GM19463 (cell line): ENCODE data around the gene PAXIP1.

ENCODE experiments used
- ATAC-seq: cut with Tn5 transposase; IDR thresholded peaks from one replicate; pipeline ENCODE4 v1.9.1; 2021; ENCODE audit warnings: mild to moderate bottlenecking, moderate library complexity; ENCODE audit not compliant: unreplicated experiment

The PAXIP1 gene

DNA sequence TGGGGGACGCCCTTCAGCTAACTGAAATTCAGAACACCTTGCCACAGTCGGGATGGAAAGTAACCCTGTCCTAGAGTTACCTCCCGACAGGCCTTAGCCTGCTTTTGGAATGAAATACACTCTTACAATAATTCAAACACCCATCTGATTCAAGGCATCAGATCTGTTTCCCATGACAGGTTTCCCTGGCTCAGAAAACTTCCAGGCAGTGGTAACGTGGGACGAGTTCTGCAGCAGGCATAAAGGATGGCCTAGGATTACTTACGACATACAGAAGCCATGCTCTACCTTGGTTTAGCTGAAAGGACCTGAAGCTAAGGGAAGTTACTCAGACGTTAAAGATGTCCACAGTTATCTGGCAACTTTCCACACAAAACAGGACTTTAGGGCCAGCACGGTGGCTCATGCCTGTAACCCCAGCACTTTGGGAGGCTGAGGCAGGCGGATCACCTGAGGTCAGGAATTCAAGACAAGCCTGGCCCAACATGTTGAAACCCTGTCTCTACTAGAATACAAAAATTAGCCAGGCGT is 5.0 kb downstream of the PAXIP1 start:
- ATAC-seq: no peak

DNA sequence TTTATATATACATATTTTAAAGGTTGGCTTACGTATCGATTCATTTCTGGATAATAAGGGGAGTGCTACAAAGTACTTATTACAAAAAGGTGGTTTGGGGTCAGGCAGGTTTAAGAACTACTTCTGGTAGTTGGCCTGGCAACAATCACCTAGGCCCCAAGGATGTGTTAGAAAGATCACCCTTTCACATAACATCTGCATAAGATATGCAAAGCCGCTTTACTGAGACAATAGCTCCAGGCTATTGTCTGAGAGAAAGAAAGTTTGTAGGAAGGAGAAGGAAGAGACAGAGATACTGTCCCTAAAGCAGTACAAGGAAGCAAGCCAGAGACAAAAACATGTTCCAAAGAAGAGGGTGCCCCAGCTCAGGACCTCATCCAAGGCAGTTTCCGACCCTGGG is 6.2 kb downstream of the PAXIP1 start:
- ATAC-seq: no peak

DNA sequence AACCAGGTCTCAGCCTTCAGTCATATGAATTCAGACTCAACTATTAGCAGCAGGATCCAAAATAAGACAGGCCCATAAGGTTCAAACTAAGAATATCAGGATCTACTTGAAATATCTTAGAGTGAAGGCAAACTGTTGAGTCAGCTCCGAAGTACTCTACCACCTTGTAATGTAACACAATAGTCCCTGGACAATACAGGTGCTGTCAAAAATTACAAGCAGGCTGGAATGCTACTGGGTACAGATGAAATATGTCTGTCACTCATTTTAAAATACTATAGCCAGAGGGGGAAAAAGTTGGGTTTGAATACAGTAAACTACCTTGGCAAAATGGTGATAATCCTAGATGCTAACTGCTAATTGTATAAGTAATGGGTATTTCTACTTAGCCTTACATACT is 6.8 kb downstream of the PAXIP1 start:
- no peak for ATAC-seq

DNA sequence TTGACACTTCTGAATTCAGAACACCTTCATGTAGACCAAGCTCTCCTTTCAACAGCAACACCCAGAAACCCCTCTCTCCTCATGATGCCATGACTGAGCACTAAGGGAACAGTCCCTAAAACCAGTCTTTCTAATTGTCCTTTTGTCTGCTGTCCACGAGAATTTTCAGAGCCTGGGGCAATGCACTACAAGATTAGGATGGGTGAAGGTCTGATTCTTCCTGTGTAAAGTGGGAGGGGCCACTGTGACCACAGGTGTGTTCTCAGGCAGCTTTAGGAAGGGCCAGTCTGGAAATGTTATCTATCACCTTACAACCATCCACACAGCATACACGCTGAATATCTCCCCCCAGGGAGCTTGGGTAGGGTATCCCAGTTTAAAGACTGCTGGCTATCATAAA is 7.9 kb downstream of the PAXIP1 start:
- ATAC-seq: no peak

DNA sequence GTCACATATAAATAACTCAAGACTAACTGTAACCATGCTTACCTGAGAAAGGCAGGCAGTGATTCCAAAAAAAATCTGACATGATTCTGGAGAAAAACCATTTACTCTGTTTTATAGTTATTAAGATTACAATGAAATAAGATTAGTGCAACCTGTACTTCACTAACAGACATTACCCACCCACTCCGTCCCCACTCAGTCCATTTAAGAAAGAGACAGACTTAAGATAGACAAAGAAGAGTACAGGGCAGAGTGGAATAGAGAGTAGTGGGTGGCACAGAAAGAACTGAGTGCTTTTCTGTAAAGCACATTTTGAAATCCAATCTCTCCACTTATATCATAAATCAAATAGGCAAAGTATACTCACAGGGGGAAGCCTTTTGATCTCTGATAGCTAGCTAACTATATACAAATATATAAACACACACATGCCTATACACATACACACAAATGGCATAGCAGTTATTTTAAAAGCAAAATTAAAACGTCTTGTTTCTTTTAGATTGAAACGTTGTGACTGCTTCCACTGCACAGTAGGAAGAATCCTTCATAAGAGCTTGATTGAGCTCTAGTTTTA is 11.9 kb downstream of the PAXIP1 start:
- no peak for ATAC-seq

DNA sequence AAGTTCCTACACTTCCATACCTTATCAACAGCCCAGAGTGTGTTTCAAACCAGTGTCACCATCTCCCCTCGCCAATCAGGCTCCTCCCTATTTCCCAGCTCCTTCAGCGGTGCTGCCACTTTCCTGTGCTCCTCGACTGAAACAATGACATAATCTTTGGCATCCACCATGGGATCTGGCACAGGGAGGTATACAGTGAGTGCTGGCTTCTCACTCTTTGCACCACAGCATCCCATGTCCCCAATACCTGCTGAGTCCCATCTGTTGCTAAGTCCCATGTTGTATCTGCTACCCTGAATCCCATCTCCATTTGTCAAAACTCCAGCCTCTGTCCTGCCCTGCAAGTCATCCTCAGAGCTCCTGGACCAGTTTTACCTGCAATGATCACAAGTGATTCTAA is 15.4 kb downstream of the PAXIP1 start:
- ATAC-seq: no peak

DNA sequence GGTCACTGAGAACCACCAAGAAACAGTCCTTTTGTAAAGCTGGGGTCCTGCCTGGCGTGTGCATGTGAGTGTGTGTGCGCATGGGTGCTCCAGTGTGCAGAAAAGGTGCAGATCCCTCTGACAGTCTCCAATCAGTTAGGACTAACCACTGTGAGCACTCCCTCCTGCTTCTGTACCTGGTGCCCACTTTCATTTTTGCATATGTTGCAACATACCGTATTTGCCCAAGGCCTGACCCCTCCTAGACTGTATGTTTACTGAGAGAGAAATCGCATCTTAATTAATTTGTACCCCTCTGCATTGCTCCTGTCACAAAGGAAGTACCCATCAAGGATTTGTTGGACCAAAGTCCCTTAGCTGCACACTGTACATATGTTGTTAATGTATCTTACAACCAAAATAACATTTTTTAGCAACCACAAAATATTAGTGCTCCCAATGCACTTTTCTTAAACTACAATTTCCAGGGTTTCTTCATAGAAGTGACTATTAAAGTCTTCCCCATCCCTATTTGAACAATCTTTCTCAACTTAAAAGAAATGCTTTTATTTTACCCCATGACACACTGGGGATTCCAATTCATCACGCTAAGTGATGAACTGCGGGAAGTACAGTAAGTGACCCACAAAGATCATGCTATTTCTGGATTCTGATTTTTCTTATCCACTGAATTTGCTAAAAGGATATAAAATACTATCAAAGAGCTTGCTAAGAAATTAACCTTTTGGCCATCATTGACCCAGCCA is 16.6 kb downstream of the PAXIP1 start:
- ATAC-seq: no peak

DNA sequence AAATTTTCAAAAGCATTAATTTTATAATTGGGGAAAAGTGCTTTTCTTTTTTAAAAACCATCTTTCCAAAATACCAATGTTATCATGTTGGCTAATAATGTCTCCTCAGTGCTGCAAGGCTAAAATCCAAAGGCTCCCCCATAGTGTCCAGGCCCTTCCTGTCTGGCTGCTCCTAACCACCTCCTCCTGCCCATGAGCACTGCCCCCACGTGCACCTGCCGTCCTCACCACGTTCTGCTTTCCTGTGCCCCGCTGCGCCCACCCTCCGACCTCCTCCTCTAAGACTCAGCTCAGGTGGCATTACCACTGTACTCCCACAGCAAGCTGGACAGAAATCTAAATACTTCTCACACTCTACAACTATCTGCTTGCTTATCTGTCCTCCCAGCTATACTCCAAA is 17.7 kb downstream of the PAXIP1 start:
- ATAC-seq: no peak

DNA sequence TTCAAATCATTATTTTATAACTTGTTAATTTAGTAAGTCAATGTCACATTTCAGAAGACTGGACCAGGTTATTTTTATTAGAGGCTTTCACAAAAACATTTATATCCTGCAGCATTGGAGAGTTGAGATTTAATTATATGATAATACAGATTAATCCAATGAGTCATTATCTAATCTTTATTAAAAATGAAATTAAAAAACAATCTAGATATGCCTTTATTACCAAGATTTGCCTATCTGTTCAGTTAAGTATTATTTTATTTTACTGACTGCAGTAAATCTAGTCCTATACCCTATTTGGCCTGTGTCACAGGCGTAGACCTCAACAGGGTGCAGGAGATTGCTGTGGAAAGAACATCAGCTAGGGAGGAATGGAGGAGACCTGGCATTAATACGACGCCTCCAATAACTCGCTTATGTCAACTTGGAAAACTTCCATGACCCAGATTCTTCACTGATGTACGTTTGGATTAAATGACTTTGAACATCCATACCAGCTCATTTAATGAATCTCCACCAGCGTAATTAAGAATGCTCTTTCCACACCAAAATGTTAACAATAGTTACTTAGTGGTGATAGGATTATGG is 18.2 kb downstream of the PAXIP1 start:
- no peak for ATAC-seq

DNA sequence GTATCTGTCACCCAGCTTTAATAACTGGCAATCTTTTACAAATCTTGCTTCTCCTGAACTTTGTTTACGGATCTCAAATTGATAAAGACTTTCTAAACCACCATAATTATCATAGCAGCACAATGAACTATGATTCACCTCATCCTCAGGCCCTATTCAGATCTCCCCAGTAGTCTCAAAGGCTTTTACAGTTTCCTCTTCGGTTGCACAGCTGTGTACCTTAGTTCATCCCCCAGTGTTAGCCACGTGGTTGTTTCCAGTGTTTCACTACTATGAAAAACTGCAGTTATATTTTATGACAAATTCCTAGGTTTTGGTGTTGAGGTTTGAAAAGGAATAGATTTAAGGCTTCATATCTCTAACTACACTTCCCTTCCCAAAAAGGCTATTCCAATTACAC is 24.9 kb downstream of the PAXIP1 start:
- no peak for ATAC-seq

DNA sequence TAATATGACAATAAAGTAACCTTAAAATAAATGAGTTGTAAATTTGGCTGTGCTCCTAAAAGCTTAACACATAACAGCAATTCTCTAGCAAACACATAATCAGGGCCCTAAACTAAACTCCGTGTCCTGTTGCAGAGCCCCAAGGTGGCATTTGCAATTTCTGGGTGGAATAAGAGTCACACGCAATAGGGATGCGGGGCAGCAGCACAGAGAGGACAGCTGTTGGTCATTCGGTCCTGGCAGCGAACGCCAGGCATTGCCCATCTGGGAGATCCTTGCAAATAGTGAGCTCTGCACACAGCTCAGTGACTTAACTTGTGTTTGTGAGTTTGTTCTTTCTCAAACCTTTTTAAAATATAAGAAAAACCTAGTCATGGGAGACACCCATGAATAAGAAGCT is 25.7 kb downstream of the PAXIP1 start:
- no peak for ATAC-seq

DNA sequence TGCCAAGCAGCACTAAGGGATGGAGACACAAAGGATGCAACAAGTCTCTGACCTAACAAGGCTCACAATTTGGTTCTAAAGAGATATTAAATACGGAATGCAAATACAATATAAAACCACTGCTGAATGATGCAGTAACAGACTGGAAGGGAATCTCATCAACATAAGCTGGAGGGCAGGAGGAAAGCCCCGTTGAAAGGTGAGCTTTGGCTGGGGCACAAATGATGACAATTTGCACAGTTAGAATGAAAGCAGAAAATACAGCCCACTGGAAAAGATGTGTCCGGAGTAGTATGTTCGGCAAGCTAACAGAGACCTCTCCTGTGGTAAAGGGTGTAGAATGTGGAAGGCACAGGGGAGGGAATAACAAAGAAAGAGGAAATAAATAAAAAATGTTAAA is 26.1 kb downstream of the PAXIP1 start:
- no peak for ATAC-seq

DNA sequence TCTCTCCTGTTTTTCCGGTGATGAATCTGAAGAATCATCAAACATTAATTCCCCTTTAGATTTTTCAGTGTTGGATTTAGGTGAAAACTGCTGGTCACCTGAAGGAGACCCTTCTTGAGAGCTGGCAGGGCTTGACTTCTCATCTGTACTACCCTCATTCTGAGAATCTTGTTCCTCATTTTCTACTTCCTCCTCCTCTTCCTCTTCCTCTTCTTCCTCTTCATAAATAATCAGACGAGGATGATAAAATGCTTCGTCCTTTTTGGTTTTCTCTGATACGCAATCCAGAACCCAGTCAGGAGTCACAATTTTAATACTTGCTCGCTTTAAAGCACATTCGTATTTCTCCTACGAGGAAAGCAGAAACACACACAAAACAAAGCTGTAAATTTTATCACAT is 26.9 kb downstream of the PAXIP1 start:
- ATAC-seq: no peak

DNA sequence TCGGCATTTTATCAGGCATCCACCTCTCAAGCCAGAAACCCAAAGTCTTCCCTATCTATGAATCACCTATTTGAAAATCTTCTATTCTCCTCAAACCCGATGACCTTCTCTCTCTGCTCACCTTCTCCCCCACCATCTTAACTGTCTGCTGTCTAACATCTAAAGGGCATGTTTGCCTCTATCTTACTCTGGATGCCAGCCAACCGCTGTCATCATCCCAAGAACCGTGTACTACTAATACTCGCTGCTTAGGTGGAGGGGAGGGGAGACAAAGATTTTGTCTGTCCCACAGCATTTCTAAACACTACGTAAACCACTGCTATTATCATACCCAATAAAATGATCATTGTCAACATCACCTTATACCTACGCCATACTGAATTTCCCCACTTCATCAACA is 29.5 kb downstream of the PAXIP1 start:
- no peak for ATAC-seq

DNA sequence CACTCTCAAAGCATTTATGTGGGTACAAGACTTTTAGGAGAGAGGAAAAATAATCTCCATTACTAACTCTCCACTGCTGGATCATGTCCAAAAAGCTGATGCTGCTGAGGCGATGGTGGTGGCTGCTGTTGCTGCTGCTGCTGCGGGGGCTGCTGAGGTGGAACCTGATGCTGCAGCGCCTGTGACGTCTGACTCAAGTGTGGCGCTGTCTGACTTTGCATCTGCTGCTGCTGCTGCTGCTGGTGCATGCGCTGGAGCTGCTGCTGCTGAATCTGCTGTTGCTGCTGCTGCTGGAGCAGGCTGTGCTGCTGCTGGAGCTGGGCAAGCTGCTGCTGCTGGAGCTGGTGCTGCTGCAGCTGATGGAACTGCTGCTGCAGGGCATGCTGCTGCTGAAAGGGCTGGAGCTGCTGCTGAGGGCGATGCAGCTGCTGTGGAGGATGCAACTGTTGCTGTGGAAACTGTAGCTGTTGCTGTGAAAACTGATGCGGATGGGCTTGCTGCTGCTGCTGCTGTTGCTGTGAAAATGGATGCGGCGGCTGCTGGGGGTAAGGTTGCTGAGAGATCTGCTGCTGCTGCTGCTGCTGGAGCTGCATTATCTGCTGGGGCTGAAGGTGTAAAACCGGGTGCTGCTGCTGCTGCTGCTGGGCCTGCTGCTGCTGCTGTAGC is 34.5 kb downstream of the PAXIP1 start:
- ATAC-seq: no peak

DNA sequence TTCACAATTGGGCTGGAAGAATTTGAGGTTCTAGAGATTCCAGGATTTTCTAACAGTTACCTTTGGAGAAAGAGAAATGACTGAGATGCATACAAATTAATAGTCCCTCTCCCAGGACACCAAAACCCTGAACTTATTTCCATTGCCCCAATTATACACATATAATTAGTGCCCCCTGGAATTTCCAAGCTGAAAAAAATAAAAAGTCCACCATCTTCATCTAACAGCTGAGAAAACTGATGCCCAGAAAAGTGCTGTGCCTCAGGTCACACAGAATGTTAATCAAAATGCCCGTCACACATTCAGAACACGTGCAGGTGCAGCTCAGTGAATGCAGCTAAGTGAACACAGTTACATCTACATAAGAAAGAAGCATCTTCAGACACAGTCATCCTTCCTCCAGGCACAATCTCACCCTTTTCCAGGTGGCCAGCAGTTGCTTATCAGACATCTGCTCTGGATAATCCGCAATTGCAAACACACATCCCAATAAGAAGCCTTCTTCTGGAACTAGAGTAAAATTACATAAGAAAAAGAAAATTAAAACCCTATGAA is 35.4 kb downstream of the PAXIP1 start:
- ATAC-seq: no peak

DNA sequence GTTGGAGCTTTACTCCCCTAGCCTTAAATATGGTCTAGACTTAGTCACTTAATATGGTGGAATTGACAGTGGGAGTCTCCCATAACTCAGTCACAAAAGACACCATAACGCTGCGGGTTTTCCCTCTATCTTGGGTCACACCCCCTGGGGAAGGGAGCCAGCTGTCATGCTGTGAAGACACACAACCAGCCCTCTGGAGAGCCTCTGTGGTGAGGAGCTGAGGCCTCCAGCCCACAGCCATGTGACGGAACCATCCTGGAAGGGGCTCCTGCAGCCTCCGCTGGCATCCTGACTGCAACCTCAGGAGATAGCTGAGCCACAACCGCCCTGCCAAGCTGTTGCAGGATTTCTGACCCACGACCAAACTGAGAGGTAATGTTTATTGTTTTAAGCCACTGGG is 37.9 kb downstream of the PAXIP1 start:
- ATAC-seq: no peak

DNA sequence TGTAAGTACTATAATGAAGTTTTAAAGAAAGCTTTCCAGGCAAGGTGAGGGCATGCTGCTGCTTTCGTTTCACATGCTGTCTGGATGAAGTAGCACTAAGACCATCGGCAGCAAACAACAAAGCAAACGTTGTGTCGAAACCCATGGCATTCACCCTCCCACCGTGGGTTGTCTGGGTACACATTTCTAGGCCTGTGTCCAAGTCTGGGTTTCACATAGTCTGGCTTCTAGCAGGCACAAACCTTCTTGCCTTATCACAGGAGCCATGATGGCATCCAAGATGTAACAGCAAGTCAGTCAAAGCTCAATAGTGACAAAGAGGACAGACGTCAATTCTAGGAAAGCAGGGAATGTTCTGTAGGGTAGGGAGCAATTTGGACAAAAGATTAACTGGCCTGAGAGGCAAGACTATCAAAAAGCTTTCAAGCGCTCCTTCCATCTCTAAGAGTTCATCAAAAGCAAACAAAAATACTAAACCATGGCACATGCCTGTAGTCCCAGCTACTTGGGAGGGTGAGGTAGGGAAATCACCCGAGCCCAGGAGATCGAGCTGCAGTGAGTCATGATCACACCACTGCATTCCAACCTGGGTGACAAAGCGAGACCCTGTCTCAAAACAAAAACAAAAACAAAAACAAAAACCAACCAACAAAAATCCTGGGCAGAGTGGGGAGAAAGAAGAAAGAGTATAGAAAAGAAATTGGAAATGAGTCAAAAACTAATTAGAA is 42.7 kb downstream of the PAXIP1 start:
- no peak for ATAC-seq

DNA sequence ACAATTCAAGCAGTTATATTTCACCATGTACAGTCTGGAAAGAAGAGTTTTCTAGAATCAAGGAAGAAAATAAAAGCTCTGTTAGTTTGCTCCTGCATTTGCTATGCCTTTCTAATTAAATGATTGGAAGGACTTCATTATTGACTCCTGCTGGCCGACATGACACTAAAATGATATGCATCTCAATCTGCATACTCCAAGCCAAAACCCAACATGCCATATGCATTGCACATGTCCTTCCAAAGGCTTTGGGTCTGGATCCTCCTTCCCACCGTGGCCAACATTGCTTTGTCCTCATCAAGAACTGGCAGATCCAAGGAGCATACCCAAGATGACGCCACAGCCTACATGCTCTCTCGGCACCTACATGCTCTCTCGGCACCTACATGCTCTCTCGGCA is 46.5 kb downstream of the PAXIP1 start:
- ATAC-seq: no peak

DNA sequence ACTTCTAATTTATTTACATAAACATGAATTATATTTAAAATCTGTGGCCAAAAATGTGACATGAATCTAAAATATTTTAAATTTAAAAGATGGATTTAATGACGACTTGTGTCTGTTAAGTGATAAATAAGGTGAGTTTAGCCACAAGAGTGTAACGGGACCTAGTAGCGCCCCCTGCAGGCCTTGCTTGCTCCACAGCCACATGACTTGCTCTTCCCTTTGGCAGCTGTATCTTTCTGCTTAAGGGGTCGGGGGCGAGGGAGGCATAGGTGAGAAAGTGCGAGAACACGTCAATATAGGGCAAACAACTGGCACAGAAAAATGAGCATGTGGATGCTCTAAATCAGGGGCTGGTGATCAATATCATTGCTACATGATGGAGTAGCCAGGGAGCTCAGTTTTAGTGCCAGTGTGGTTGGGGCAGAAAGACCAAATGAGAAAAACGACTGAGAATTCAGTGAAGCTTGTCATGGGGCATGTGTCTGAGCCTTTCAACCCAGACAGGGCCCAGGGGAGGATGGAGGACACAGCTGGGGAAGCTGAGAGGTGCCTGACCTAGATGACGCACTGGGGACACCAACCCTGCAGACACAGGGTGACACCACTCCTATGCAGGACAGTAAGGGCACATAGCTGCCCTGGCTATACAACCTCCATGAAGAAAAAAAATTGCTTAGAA is 49.8 kb downstream of the PAXIP1 start:
- no peak for ATAC-seq
